IPS DF 6.9 (cell line): ENCODE data around the gene OR52E8.

ENCODE experiments used
- DNase-seq: peaks from one replicate; pipeline ENCODE4 v3.0.0-alpha.2; 2013; ENCODE audit warnings: low read depth, low spot score
- H3K27ac ChIP-seq: one replicate; pipeline ENCODE4 v1.5.1; 2013; ENCODE audit warnings: low read length, control low read depth
- H3K27me3 ChIP-seq: 2 replicates; pipeline ENCODE4 v1.6.1; 2013; ENCODE audit warnings: mild to moderate bottlenecking, low read length; ENCODE audit not compliant: control insufficient read depth, insufficient read depth
- H3K36me3 ChIP-seq: 2 replicates; pipeline ENCODE4 v1.6.1; 2013; ENCODE audit warnings: low read length; ENCODE audit not compliant: control insufficient read depth, insufficient read depth
- H3K4me1 ChIP-seq: 2 replicates; pipeline ENCODE4 v1.6.1; 2013; ENCODE audit warnings: low read length; ENCODE audit not compliant: control insufficient read depth, insufficient read depth
- H3K4me3 ChIP-seq: 2 replicates; pipeline ENCODE4 v1.5.1; 2013; ENCODE audit warnings: mild to moderate bottlenecking, low read length
- H3K9me3 ChIP-seq: 2 replicates; pipeline ENCODE4 v1.6.1; 2013; ENCODE audit warnings: low read length, inconsistent platforms; ENCODE audit not compliant: control insufficient read depth, insufficient read depth
- WGBS: extraction: QIAGEN DNeasy Blood & Tissue Kit; methylation state at CpG from one replicate; pipeline ENCODE4 v1.1.7; 2013; ENCODE audit warnings: mixed read lengths, missing lambda C conversion rate; ENCODE audit not compliant: insufficient read length, insufficient coverage; 5-methylcytosine and 5-hydroxymethylcytosine counted together

The OR52E8 gene

GRCh38 chr11:5847711-5848110, 9.8 kb downstream of the OR52E8 start:
- H3K4me1 ChIP-seq, result no peaks in the 10 kb centered on the region
- H3K36me3 ChIP-seq, result no peaks in the 10 kb centered on the region
- H3K27ac ChIP-seq, result no peak overlapping the region
- no peak overlapping the region for H3K4me3 ChIP-seq
- no peak for DNase-seq
- H3K27me3 ChIP-seq, result no peaks in the 10 kb centered on the region
- no peaks in the 10 kb centered on the region for H3K9me3 ChIP-seq

GRCh38 chr11:5846701-5847100, 10.8 kb downstream of the OR52E8 start:
- H3K36me3 ChIP-seq, result no peaks in the 10 kb centered on the region
- H3K27ac ChIP-seq, result no peak overlapping the region
- no peaks in the 10 kb centered on the region for H3K9me3 ChIP-seq
- no CpG with 5 or more reads among the region's 1 CpG for WGBS
- no peaks in the 10 kb centered on the region for H3K4me1 ChIP-seq
- DNase-seq, result no peak
- H3K27me3 ChIP-seq, result no peaks in the 10 kb centered on the region
- no peak overlapping the region for H3K4me3 ChIP-seq

GRCh38 chr11:5841797-5842196, 15.7 kb downstream of the OR52E8 start, which contains the start of gene OR52E6:
OR52E6 (minus strand) TSS chr11:5841897; CDS start chr11:5841897, 0 bp downstream.
- DNase-seq, result no peak
- no peaks in the 10 kb centered on the region for H3K27me3 ChIP-seq
- no peak within 1 kb of the TSS for H3K27ac ChIP-seq
- H3K9me3 ChIP-seq, result no peaks in the 10 kb centered on the region
- WGBS, result no CpG with 5 or more reads among the region's 1 CpG
- H3K36me3 ChIP-seq, result no peaks in the 10 kb centered on the region
- H3K4me1 ChIP-seq, result no peaks in the 10 kb centered on the region
- H3K4me3 ChIP-seq, result no peak within 1 kb of the TSS

- no CpG with 5 or more reads among the region's 2 CpGs for WGBS
- Histone ChIP-seq H3K4me1 (no peaks in the 10 kb centered on the region), H3K27ac (no peak overlapping the region), H3K36me3 (no peaks in the 10 kb centered on the region), H3K9me3 (no peaks in the 10 kb centered on the region), H3K4me3 (no peak overlapping the region), H3K27me3 (no peaks in the 10 kb centered on the region)
- no peak for DNase-seq
Measured at GRCh38 chr11:5837695-5838094, 19.8 kb downstream of the OR52E8 start.

GRCh38 chr11:5833446-5833845, 24.0 kb downstream of the OR52E8 start:
- Histone ChIP-seq H3K4me3 (no peak overlapping the region), H3K27ac (no peak overlapping the region), H3K36me3 (no peaks in the 10 kb centered on the region), H3K27me3 (no peaks in the 10 kb centered on the region), H3K4me1 (no peaks in the 10 kb centered on the region), H3K9me3 (no peaks in the 10 kb centered on the region)
- no CpG with 5 or more reads among the region's 2 CpGs for WGBS
- no peak for DNase-seq

- no peaks in the 10 kb centered on the region for H3K36me3 ChIP-seq
- H3K4me1 ChIP-seq, result no peaks in the 10 kb centered on the region
- no peak overlapping the region for H3K27ac ChIP-seq
- no peaks in the 10 kb centered on the region for H3K27me3 ChIP-seq
- no peak overlapping the region for H3K4me3 ChIP-seq
- H3K9me3 ChIP-seq, result no peaks in the 10 kb centered on the region
- DNase-seq, result no peak
- WGBS, result no CpG with 5 or more reads among the region's 6 CpGs
Measured at GRCh38 chr11:5831196-5831829, 26.2 kb downstream of the OR52E8 start.

GRCh38 chr11:5818245-5818886, 39.1 kb downstream of the OR52E8 start:
- WGBS, result no CpG with 5 or more reads among the region's 1 CpG
- Histone ChIP-seq H3K36me3 (no peaks in the 10 kb centered on the region), H3K4me3 (no peak overlapping the region), H3K27me3 (no peaks in the 10 kb centered on the region), H3K4me1 (no peaks in the 10 kb centered on the region), H3K27ac (no peak overlapping the region), H3K9me3 (no peaks in the 10 kb centered on the region)
- no peak for DNase-seq

- no peaks in the 10 kb centered on the region for H3K36me3 ChIP-seq
- H3K9me3 ChIP-seq, result no peaks in the 10 kb centered on the region
- no CpG with 5 or more reads among the region's 4 CpGs for WGBS
- no peak for DNase-seq
- no peaks in the 10 kb centered on the region for H3K4me1 ChIP-seq
- no peak overlapping the region for H3K27ac ChIP-seq
- H3K27me3 ChIP-seq, result no peaks in the 10 kb centered on the region
- no peak overlapping the region for H3K4me3 ChIP-seq
Measured at GRCh38 chr11:5815534-5815933, 42.0 kb downstream of the OR52E8 start.

GRCh38 chr11:5809905-5810795, 47.3 kb downstream of the OR52E8 start:
- H3K27me3 ChIP-seq, result no peaks in the 10 kb centered on the region
- no peak overlapping the region for H3K4me3 ChIP-seq
- DNase-seq, result no peak
- 100% methylated on average over 1 of the region's 6 CpGs for WGBS
- no peaks in the 10 kb centered on the region for H3K9me3 ChIP-seq
- no peak overlapping the region for H3K27ac ChIP-seq
- H3K36me3 ChIP-seq, result no peaks in the 10 kb centered on the region
- H3K4me1 ChIP-seq, result no peaks in the 10 kb centered on the region

- H3K9me3 ChIP-seq, result no peaks in the 10 kb centered on the region
- H3K4me1 ChIP-seq, result no peaks in the 10 kb centered on the region
- no peaks in the 10 kb centered on the region for H3K36me3 ChIP-seq
- no peaks in the 10 kb centered on the region for H3K27me3 ChIP-seq
- DNase-seq, result no peak
- peak overlapping the region; percentile 56; the same call in 1 of the 2 replicates for H3K4me3 ChIP-seq
- WGBS, result no CpG with 5 or more reads among the region's 5 CpGs
- no peak overlapping the region for H3K27ac ChIP-seq
Measured at GRCh38 chr11:5809122-5809519, 48.4 kb downstream of the OR52E8 start.
